Measurements from ENCODE around the gene CCNK.

GRCh38 chr14:99436247-99437180 lies 44.7 kb upstream of the CCNK start:
- TF ChIP-seq CTCF (IDR thresholded peaks at IDR 0.05; ENCODE audit: low read depth, low read length) = no peak
- TF ChIP-seq POLR2A (IDR thresholded peaks at IDR 0.05; ENCODE audit: extremely low read depth, insufficient read length) = no peak
- TF ChIP-seq MAX (IDR thresholded peaks at IDR 0.05; ENCODE audit: low read depth, low read length) = no peak

Measured in NB4 (cell line).